Hematopoietic multipotent progenitor cell treated with erythropoietin and hydrocortisone succinate and interleukin-3 and kit ligand, for 6 days (in vitro differentiated cells): ENCODE results near the gene ALG14.
A peak's percentile ranks its signal among the peaks of the same experiment; 100 is the strongest.
"Not testable (repeated sequence)": the region's sequence is repeated elsewhere in the genome, so short reads cannot be mapped to it uniquely, and the experiment has no call there.

Experiments
- DNase-seq: peaks from one replicate; pipeline ENCODE4 v3.0.0-alpha.2; 2015

Gene ALG14

GRCh38 chr1:95072532-95073419 is at the start of gene ALG14:
ALG14 (minus strand) TSS chr1:95072951; CDS start chr1:95072898, 53 bp downstream.
- DNase-seq, result peak; percentile 97

GRCh38 chr1:95122151-95122697 is 49.5 kb upstream of the ALG14 start:
- peak; percentile 45 for DNase-seq

- DNase-seq, result no peak
These were observed 46.5 kb upstream of the ALG14 start for GRCh38 chr1:95119273-95119672.

- DNase-seq, result peak; percentile 54
These were observed 46.0 kb upstream of the ALG14 start for GRCh38 chr1:95118710-95119109.

- DNase-seq, result peak; percentile 48
These were observed 45.3 kb upstream of the ALG14 start for GRCh38 chr1:95118067-95118499.

GRCh38 chr1:95117207-95118066 is 44.7 kb upstream of the ALG14 start, which contains the start of gene TLCD4:
TLCD4 (plus strand) TSS chr1:95117355; CDS start chr1:95143902, 26,547 bp downstream.
- peak; percentile 61 for DNase-seq

- peak; percentile 87 for DNase-seq
These were observed 43.9 kb upstream of the ALG14 start for GRCh38 chr1:95116580-95117206.

GRCh38 chr1:95115708-95116137 is 43.0 kb upstream of the ALG14 start:
- peak; percentile 94 for DNase-seq

- DNase-seq, result peak; percentile 47
These were observed 40.9 kb upstream of the ALG14 start for GRCh38 chr1:95113684-95114083.

GRCh38 chr1:95111014-95111413 is 38.3 kb upstream of the ALG14 start:
- peak; percentile 66 for DNase-seq

GRCh38 chr1:95108792-95109191 is 36.0 kb upstream of the ALG14 start:
- no peak for DNase-seq

- no peak for DNase-seq
These were observed 25.4 kb upstream of the ALG14 start for GRCh38 chr1:95098196-95098595.

GRCh38 chr1:95097426-95097825 is 24.7 kb upstream of the ALG14 start:
- no peak for DNase-seq

- no peak for DNase-seq
These were observed 23.6 kb upstream of the ALG14 start for GRCh38 chr1:95096218-95096841.

- no peak for DNase-seq
These were observed 23.1 kb upstream of the ALG14 start for GRCh38 chr1:95095833-95096217.

- peak; percentile 72 for DNase-seq
These were observed 22.2 kb upstream of the ALG14 start for GRCh38 chr1:95094923-95095322.

GRCh38 chr1:95093296-95093695 is 20.5 kb upstream of the ALG14 start:
- DNase-seq, result no peak

GRCh38 chr1:95092891-95093290 is 20.1 kb upstream of the ALG14 start:
- not testable (repeated sequence) for DNase-seq

- not testable (repeated sequence) for DNase-seq
These were observed 18.5 kb upstream of the ALG14 start for GRCh38 chr1:95091290-95091689.

GRCh38 chr1:95089650-95090287 is 17.0 kb upstream of the ALG14 start:
- no peak for DNase-seq

- DNase-seq, result peak; percentile 72
These were observed 15.6 kb upstream of the ALG14 start for GRCh38 chr1:95088303-95088702.
